K562 (cell line): ENCODE data around the gene RBSN. TPM values are rescaled to one million over a fixed set of nuclear protein-coding genes. Genes with fewer than 3 reads are reported as not detected.

Experiments
- ARHGAP35 ChIP-seq: fragments of 450-650 bp; IDR thresholded peaks from 2 replicates; pipeline ENCODE4 v1.6.1; 2018; ENCODE audit not compliant: partially characterized antibody
- BRCA1 ChIP-seq, 2 experiments: fragments of 450-650 bp in 1 of 2; sonication (generic) in 1 of 2; formaldehyde crosslinking in 1 of 2; IDR thresholded peaks; 2 replicates each; pipeline versions ENCODE4 v1.5.0 to v1.6.1; 2017 to 2020; ENCODE audit warnings: mild to moderate bottlenecking in 1 of 2, missing genetic modification reagents in 1 of 2
- DPF2 ChIP-seq: fragments of 450-650 bp; IDR thresholded peaks from 2 replicates; pipeline ENCODE4 v1.6.1; 2016
- EGR1 ChIP-seq: fragments of 450-650 bp; conservative IDR thresholded peaks from 2 replicates; pipeline ENCODE4 v1.6.1; 2017; ENCODE audit warnings: mild to moderate bottlenecking
- EHMT2 ChIP-seq: fragments of 450-650 bp; IDR thresholded peaks from 2 replicates; pipeline ENCODE4 v1.6.1; 2018; ENCODE audit warnings: antibody characterized with exemption
- KLF6 ChIP-seq: fragments of 250-450 bp; sonication (Bioruptor Pico); IDR thresholded peaks from 2 replicates; pipeline ENCODE4 v1.4.0; 2020; ENCODE audit warnings: mild to moderate bottlenecking, moderate library complexity, borderline replicate concordance
- MGA ChIP-seq: fragments of 450-650 bp; IDR thresholded peaks from 2 replicates; pipeline ENCODE4 v1.6.1; 2016; ENCODE audit warnings: mild to moderate bottlenecking, moderate library complexity
- NUFIP1 ChIP-seq: fragments of 450-650 bp; IDR thresholded peaks from 2 replicates; pipeline ENCODE4 v1.6.1; 2018; ENCODE audit not compliant: partially characterized antibody
- SMARCB1 ChIP-seq: IDR thresholded peaks from 2 replicates; pipeline ENCODE4 v1.6.1; 2011; ENCODE audit warnings: improper control_type of control experiment, low read depth; ENCODE audit not compliant: insufficient read length
- TBP ChIP-seq: optimal IDR thresholded peaks from 2 replicates; pipeline ENCODE3; 2011; ENCODE audit warnings: low read depth, low read length, improper control_type of control experiment
- TRIM25 ChIP-seq: fragments of 450-650 bp; IDR thresholded peaks from 2 replicates; pipeline ENCODE4 v1.7.0; 2016; ENCODE audit warnings: borderline replicate concordance
- ZFPM2 ChIP-seq: fragments of 250-450 bp; sonication (Bioruptor Pico); IDR thresholded peaks from 2 replicates; pipeline ENCODE4 v1.5.1; 2022; ENCODE audit warnings: mild to moderate bottlenecking
- ZNF57 ChIP-seq: fragments of 450-650 bp; formaldehyde crosslinking; IDR thresholded peaks from 2 replicates; pipeline ENCODE4 v1.4.0; 2020; ENCODE audit warnings: mild to moderate bottlenecking, moderate library complexity
- ZNF717 ChIP-seq: fragments of 250-450 bp; sonication (Bioruptor Pico); IDR thresholded peaks from 2 replicates; pipeline ENCODE4 v1.5.0; 2021
- ZNF785 ChIP-seq: fragments of 250-450 bp; sonication (Bioruptor Pico); IDR thresholded peaks from 2 replicates; pipeline ENCODE4 v1.4.0; 2020; ENCODE audit warnings: mild to moderate bottlenecking
- ZNF79 ChIP-seq: fragments of 250-450 bp; sonication (Bioruptor Pico); IDR thresholded peaks from 2 replicates; pipeline ENCODE4 v1.4.0; 2020; ENCODE audit warnings: low read depth, mild to moderate bottlenecking, moderate library complexity
- polyA plus RNA-seq, 8 experiments: library from polyadenylated mRNA; depleted of rRNA in 4 of 8; stranded (reverse) in 5 of 8; unstranded in 3 of 8; fragments of >200 nt; fragmentation: Nextera tagmentation in 2 of 8; fragmentation: Illumina TruSeq in 1 of 8; extraction: Ambion mirVana in 2 of 8; extraction: Trizol in 1 of 8; gene quantifications; 2 replicates each; pipeline versions ENCODE4 v1.2.1 to v1.2.3, GENCODE V29; 2011 to 2014; ENCODE audit warnings: inconsistent platforms in 1 of 8, missing spikeins in 1 of 8
- total RNA-seq, 7 experiments: library from RNA; depleted of rRNA in 6 of 7; stranded (reverse); fragments of >200 nt in 6 of 7; fragmentation: Illumina TruSeq in 2 of 7; extraction: Trizol in 2 of 7; gene quantifications; 2 replicates each; pipeline versions ENCODE4 v1.2.1 to v1.2.3, GENCODE V29; 2011 to 2021; ENCODE audit warnings: low replicate concordance in 1 of 7

The RBSN gene
- total and polyA plus RNA-seq, 9 of the 15 experiments (the other 6 are each of a cell fraction or from before 2014, with no cell fraction given) = 2.9 to 19.6 (median 15.0) TPM

- no peak for TF ChIP-seq MGA
- no peak for TF ChIP-seq ZFPM2 (CRISPR knock-in tag)
- TF ChIP-seq DPF2 = peak; percentile 98
- no peak for TF ChIP-seq ARHGAP35
- TF ChIP-seq ZNF717 (CRISPR knock-in tag) = no peak
- TF ChIP-seq BRCA1 (IDR thresholded peaks at IDR 0.05) = no peak
- TF ChIP-seq BRCA1 (CRISPR knock-in tag; IDR thresholded peaks at IDR 0.05) = no peak
- no peak for TF ChIP-seq SMARCB1
- TF ChIP-seq EHMT2 = no peak
- no peak for TF ChIP-seq TRIM25
- TF ChIP-seq ZNF57 (CRISPR knock-in tag) = no peak
- TF ChIP-seq NUFIP1 = no peak
- no peak for TF ChIP-seq TBP
- TF ChIP-seq KLF6 = 0 out of 2 replicates have a peak, but pooled peaks have one; percentile 24
- TF ChIP-seq ZNF785 = no peak
- no peak for TF ChIP-seq ZNF79 (CRISPR knock-in tag)
- peak; percentile 60 for TF ChIP-seq EGR1
Measured at GRCh38 chr3:15052335-15053242, 46.4 kb downstream of the RBSN start (continued).
